Epithelial cell of proximal tubule (primary cell): ENCODE data around the gene B4GALT4. TPM values are rescaled to one million over a fixed set of nuclear protein-coding genes. Genes with fewer than 3 reads are reported as not detected.
"Not testable (repeated sequence)": the region's sequence is repeated elsewhere in the genome, so short reads cannot be mapped to it uniquely, and the experiment has no call there.

Experiments used
- DNase-seq: peaks from one replicate; pipeline ENCODE4 v3.0.0-alpha.2; 2011; ENCODE audit warnings: low read depth
- H3K4me3 ChIP-seq: 2 replicates; pipeline ENCODE4 v1.5.1; 2011; ENCODE audit warnings: low read depth, mild to moderate bottlenecking, low read length
- CTCF ChIP-seq: conservative IDR thresholded peaks from 2 replicates; pipeline ENCODE4 v1.5.1; 2012; ENCODE audit warnings: low read depth, mild to moderate bottlenecking, low read length
- total RNA-seq: library from RNA; depleted of rRNA; stranded (reverse); fragments of >200 nt; gene quantifications from 2 replicates; pipeline ENCODE4 v1.2.3, GENCODE V29; 2015

B4GALT4 gene
- 17.9 and 21.9 TPM in 2 replicates for total RNA-seq

GRCh38 chr3:119240591-119241434 is at the start of gene B4GALT4:
Gene B4GALT4 (minus strand): TSS chr3:119240878. CDS start chr3:119230099, 10,779 bp downstream.
- peak within 1 kb of the TSS; percentile 60 for H3K4me3 ChIP-seq
- DNase-seq, result no peak
- no peak for TF ChIP-seq CTCF

GRCh38 chr3:119289404-119289770 is 48.7 kb upstream of the B4GALT4 start:
- DNase-seq, result no peak
- no peak overlapping the region for H3K4me3 ChIP-seq
- no peak for TF ChIP-seq CTCF

GRCh38 chr3:119288669-119289403 is 48.2 kb upstream of the B4GALT4 start:
- no peak overlapping the region for H3K4me3 ChIP-seq
- no peak for DNase-seq
- TF ChIP-seq CTCF, result no peak

- H3K4me3 ChIP-seq, result no peak overlapping the region
- TF ChIP-seq CTCF, result no peak
- DNase-seq, result no peak
These were observed 39.0 kb upstream of the B4GALT4 start for GRCh38 chr3:119279584-119280243.

- H3K4me3 ChIP-seq, result no peak overlapping the region
- DNase-seq, result no peak
- TF ChIP-seq CTCF, result no peak
These were observed 38.5 kb upstream of the B4GALT4 start for GRCh38 chr3:119279101-119279554.

- TF ChIP-seq CTCF, result no peak
- H3K4me3 ChIP-seq, result no peak overlapping the region
- no peak for DNase-seq
These were observed 36.0 kb upstream of the B4GALT4 start for GRCh38 chr3:119276680-119277079.

- H3K4me3 ChIP-seq, result not testable (repeated sequence)
These were observed 29.5 kb upstream of the B4GALT4 start for GRCh38 chr3:119270212-119270611.

More at GRCh38 chr3:119270212-119270611, 29.5 kb upstream of the B4GALT4 start:
- DNase-seq, result not testable (repeated sequence)
